Panc1 (cell line): ENCODE measurements around the gene GNG7. TPM values are rescaled to one million over a fixed set of nuclear protein-coding genes. Genes with fewer than 3 reads are reported as not detected.

ENCODE experiments used
- ATAC-seq: fragments of 200-7000 bp; cut with Tn5 transposase; 2 replicates; pipeline ENCODE4 v1.9.1; 2020; ENCODE audit warnings: mild to moderate bottlenecking, moderate library complexity
- BruUV-seq: library from RNA; stranded (reverse); fragments of 400-500 nt; replicated peaks from 2 replicates; lab custom pipeline; 2021; lab: Mats Ljungman, UMichigan
- CTCF ChIA-PET: fragments of 300-600 bp; sonication (Branson Sonifier 250); formaldehyde crosslinking; loops from one replicate; lab custom pipeline; 2022; ENCODE audit warnings: antibody characterized with exemption; lab: Charles Lee
- POLR2A ChIA-PET: fragments of 300-600 bp; sonication (Branson Sonifier 250); formaldehyde crosslinking; loops from one replicate; lab custom pipeline; 2022; ENCODE audit warnings: antibody characterized with exemption; lab: Charles Lee
- DNase-seq: peaks from one replicate; pipeline ENCODE4 v3.0.0-alpha.2; 2010; ENCODE audit warnings: low read depth, low spot score
- H3K27ac ChIP-seq: 2 replicates; pipeline ENCODE4 v1.5.1; 2011; ENCODE audit warnings: mild to moderate bottlenecking, low read length, inconsistent platforms
- H3K27me3 ChIP-seq: fragments of 200-500 bp; sonication (Bioruptor generic); 2 replicates; pipeline ENCODE4 v1.6.0; 2014; ENCODE audit warnings: low read length, inconsistent platforms; ENCODE audit not compliant: control insufficient read depth, insufficient read depth
- H3K36me3 ChIP-seq: fragments of 200-500 bp; sonication (Bioruptor generic); 2 replicates; pipeline ENCODE4 v1.5.1; 2014; ENCODE audit warnings: inconsistent platforms, mild to moderate bottlenecking, low read length, moderate library complexity; ENCODE audit not compliant: control insufficient read depth, insufficient read depth
- H3K4me1 ChIP-seq: 2 replicates; pipeline ENCODE4 v1.5.1; 2011; ENCODE audit warnings: inconsistent platforms, mild to moderate bottlenecking, low read length, moderate library complexity; ENCODE audit not compliant: control insufficient read depth, insufficient read depth
- H3K4me3 ChIP-seq, 2 experiments: 2 replicates each; pipeline ENCODE4 v1.5.1; 2011 to 2012; ENCODE audit warnings: low read depth in 2 of 2, low read length in 2 of 2, mild to moderate bottlenecking in 2 of 2, inconsistent platforms in 1 of 2, moderate library complexity in 1 of 2
- H3K9me3 ChIP-seq: fragments of 200-500 bp; sonication (Bioruptor generic); 2 replicates; pipeline ENCODE4 v1.5.1; 2014; ENCODE audit warnings: low read depth, mild to moderate bottlenecking, inconsistent platforms, low read length, moderate library complexity; ENCODE audit not compliant: control insufficient read depth, insufficient read depth
- CTCF ChIP-seq: fragments of 450-650 bp; IDR thresholded peaks from 2 replicates; pipeline ENCODE4 v1.5.1; 2017; ENCODE audit warnings: mild to moderate bottlenecking
- POLR2AphosphoS5 ChIP-seq: IDR thresholded peaks from 2 replicates; pipeline ENCODE4 v1.6.1; 2012; ENCODE audit warnings: mild to moderate bottlenecking, low read depth, low read length, moderate library complexity
- REST ChIP-seq, 2 experiments: IDR thresholded peaks; 2 replicates each; pipeline ENCODE4 v1.6.1; 2011 to 2012; ENCODE audit warnings: low read depth in 2 of 2, control low read depth in 1 of 2, low read length in 1 of 2, mild to moderate bottlenecking in 1 of 2, moderate library complexity in 1 of 2; ENCODE audit not compliant: insufficient read depth in 1 of 2
- SIN3A ChIP-seq: IDR thresholded peaks from 2 replicates; pipeline ENCODE4 v1.6.1; 2012; ENCODE audit warnings: low read depth, mild to moderate bottlenecking, low read length, moderate library complexity, borderline replicate concordance; ENCODE audit not compliant: insufficient read depth
- TCF7L2 ChIP-seq: IDR thresholded peaks from 2 replicates; pipeline ENCODE4 v1.6.1; 2011; ENCODE audit warnings: mild to moderate bottlenecking, low read depth, low read length, inconsistent platforms
- in situ Hi-C: cut with HindIII; loops from 2 replicates; pipeline ENCODE4 v1.10.0; 2016; ENCODE audit warnings: low sequenced_read_pairs, low pct_unique_long_range_greater_than_20kb
- intact Hi-C: fragments of 100-400 bp; cut with micrococcal nuclease; formaldehyde crosslinking; loops from one replicate; pipeline ENCODE4 v1.10.0; 2022; ENCODE audit not compliant: unreplicated experiment
- total RNA-seq: library from RNA; stranded (reverse); gene quantifications from one replicate; pipeline ENCODE4 v1.2.1, GENCODE V29; 2021; ENCODE audit not compliant: unreplicated experiment

The GNG7 gene
- total RNA-seq, 1 experiment from 2014 or later, result 0.74 TPM

GRCh38 chr19:2641332-2641698 is 61.2 kb downstream of the GNG7 start:
- CTCF ChIA-PET, result no interaction called here
- Histone ChIP-seq H3K4me3 (no peak overlapping the region), H3K4me1 (peaks cover 6% of the 10 kb centered on the region; the same call in 1 of the 2 replicates), H3K9me3 (no peaks in the 10 kb centered on the region), H3K36me3 (no peaks in the 10 kb centered on the region), H3K27me3 (no peaks in the 10 kb centered on the region), H3K27ac (no peak overlapping the region)
- POLR2A ChIA-PET, result no interaction called here
- no TSS peak for BruUV-seq
- in situ Hi-C loops (no loop called here), intact Hi-C loops (no loop called here)
- ATAC-seq (no peak), DNase-seq (no peak)
- TF ChIP-seq TCF7L2 (no peak), POLR2AphosphoS5 (no peak), CTCF (no peak), REST (IDR thresholded peaks at IDR 0.05; ENCODE audit: insufficient read depth in 1 of 2, low read depth in 2 of 2, low read length in 1 of 2) (no peak), SIN3A (no peak)

- Histone ChIP-seq H3K4me1 (peaks cover 8% of the 10 kb centered on the region), H3K36me3 (no peaks in the 10 kb centered on the region), H3K27ac (no peak overlapping the region), H3K27me3 (no peaks in the 10 kb centered on the region), H3K4me3 (no peak overlapping the region), H3K9me3 (no peaks in the 10 kb centered on the region)
- in situ Hi-C loops, result no loop called here
- ATAC-seq, result no peak
- ChIA-PET POLR2A (no interaction called here), CTCF (no interaction called here)
- no TSS peak for BruUV-seq
- intact Hi-C loops, result no loop called here
- no peak for DNase-seq
- TF ChIP-seq SIN3A, result no peak
- no peak for TF ChIP-seq POLR2AphosphoS5
- no peak for TF ChIP-seq TCF7L2
- no peak for TF ChIP-seq CTCF
- no peak for TF ChIP-seq REST (IDR thresholded peaks at IDR 0.05; ENCODE audit: insufficient read depth in 1 of 2, low read depth in 2 of 2, low read length in 1 of 2)
These were observed 61.7 kb downstream of the GNG7 start for GRCh38 chr19:2640563-2641331.
